ENCODE measurements around the gene FKRP. TPM values are rescaled to one million over a fixed set of nuclear protein-coding genes. Genes with fewer than 3 reads are reported as not detected.
"Not testable (repeated sequence)": the region's sequence is repeated elsewhere in the genome, so short reads cannot be mapped to it uniquely, and the experiment has no call there.

Gene FKRP
- total RNA-seq, 2 experiments from 2014 or later: 16.9 to 20.5 TPM

- H3K4me3 Mint-ChIP-seq: no peak overlapping the region
- H3K9me3 Mint-ChIP-seq: no peaks in the 10 kb centered on the region
Measured at GRCh38 chr19:46759206-46759605, 13.3 kb downstream of the FKRP start.

GRCh38 chr19:46759817-46760333 lies 14.0 kb downstream of the FKRP start:
- H3K4me1 Mint-ChIP-seq: peaks cover 7% of the 10 kb centered on the region
- H3K27me3 Mint-ChIP-seq: no peaks in the 10 kb centered on the region
- H3K4me3 Mint-ChIP-seq: no peak overlapping the region
- no peaks in the 10 kb centered on the region for H3K9me3 Mint-ChIP-seq
- ChIA-PET CTCF (no interaction called here), POLR2A (no interaction called here)
- H3K27ac Mint-ChIP-seq: no peak overlapping the region
- no peak for DNase-seq
- peaks cover 3% of the 10 kb centered on the region for H3K36me3 Mint-ChIP-seq (ENCODE audit: low read depth)

More at GRCh38 chr19:46759206-46759605, 13.3 kb downstream of the FKRP start:
- DNase-seq: no peak
- CTCF ChIA-PET: interaction anchor here (4.0 kb wide), 1 partner anchor 81 kb away, joined by 35 read pairs; no protein-coding TSS in a partner anchor
- Mint-ChIP-seq H3K27ac (no peak overlapping the region), H3K4me1 (peaks cover 7% of the 10 kb centered on the region), H3K36me3 (ENCODE audit: low read depth) (peaks cover 3% of the 10 kb centered on the region), H3K27me3 (no peaks in the 10 kb centered on the region)
- POLR2A ChIA-PET: no interaction called here

GRCh38 chr19:46760363-46760762 lies 14.5 kb downstream of the FKRP start:
- no peak overlapping the region for H3K4me3 Mint-ChIP-seq
- no peak overlapping the region for H3K27ac Mint-ChIP-seq
- POLR2A ChIA-PET: no interaction called here
- DNase-seq: no peak
- peaks cover 3% of the 10 kb centered on the region for H3K36me3 Mint-ChIP-seq (ENCODE audit: low read depth)
- no peaks in the 10 kb centered on the region for H3K9me3 Mint-ChIP-seq
- CTCF ChIA-PET: interaction anchor here (0.9 kb wide), 1 partner anchor 80 kb away, joined by 3 read pairs; no protein-coding TSS in a partner anchor
- H3K27me3 Mint-ChIP-seq: no peaks in the 10 kb centered on the region
- peaks cover 5% of the 10 kb centered on the region for H3K4me1 Mint-ChIP-seq

- H3K27me3 Mint-ChIP-seq; H3K36me3 Mint-ChIP-seq (ENCODE audit: low read depth); DNase-seq; H3K4me3 Mint-ChIP-seq; POLR2A ChIA-PET; H3K9me3 Mint-ChIP-seq; H3K4me1 Mint-ChIP-seq; H3K27ac Mint-ChIP-seq: not testable (repeated sequence)
- CTCF ChIA-PET: interaction anchor here (0.9 to 1.1 kb wide), 2 partner anchors 9 to 79 kb away, joined by 3 read pairs; no protein-coding TSS in a partner anchor
Measured at GRCh38 chr19:46760897-46761296, 15.0 kb downstream of the FKRP start.

GRCh38 chr19:46761418-46761831 lies 15.6 kb downstream of the FKRP start:
- ChIA-PET CTCF (interaction anchor here (0.8 to 1.1 kb wide), 2 partner anchors 8 to 79 kb away, joined by 3 read pairs; no protein-coding TSS in a partner anchor), POLR2A (no interaction called here)
- peaks cover 5% of the 10 kb centered on the region for H3K4me1 Mint-ChIP-seq
- DNase-seq: no peak
- H3K27me3 Mint-ChIP-seq: no peaks in the 10 kb centered on the region
- peaks cover 3% of the 10 kb centered on the region for H3K36me3 Mint-ChIP-seq (ENCODE audit: low read depth)
- no peak overlapping the region for H3K4me3 Mint-ChIP-seq
- no peaks in the 10 kb centered on the region for H3K9me3 Mint-ChIP-seq
- H3K27ac Mint-ChIP-seq: no peak overlapping the region

GRCh38 chr19:46762245-46762890 lies 16.5 kb downstream of the FKRP start:
- H3K36me3 Mint-ChIP-seq (ENCODE audit: low read depth): no peaks in the 10 kb centered on the region

GRCh38 chr19:46764817-46765291 lies 19.0 kb downstream of the FKRP start:
- POLR2A ChIA-PET: interaction anchor here (0.6 to 0.7 kb wide), 2 partner anchors 8 to 85 kb away, joined by 8 to 12 read pairs; no protein-coding TSS in a partner anchor
- DNase-seq: no peak
- no peaks in the 10 kb centered on the region for H3K27me3 Mint-ChIP-seq
- peaks cover 2% of the 10 kb centered on the region for H3K4me1 Mint-ChIP-seq
- H3K36me3 Mint-ChIP-seq (ENCODE audit: low read depth): no peaks in the 10 kb centered on the region
- H3K27ac Mint-ChIP-seq: no peak overlapping the region
- no peak overlapping the region for H3K4me3 Mint-ChIP-seq
- CTCF ChIA-PET: interaction anchor here (1.2 to 2.0 kb wide), 4 partner anchors 12 to 76 kb away, joined by 3 to 10 read pairs (median 5); no protein-coding TSS in a partner anchor
- no peaks in the 10 kb centered on the region for H3K9me3 Mint-ChIP-seq

More at GRCh38 chr19:46762245-46762890, 16.5 kb downstream of the FKRP start:
- no peak overlapping the region for H3K27ac Mint-ChIP-seq
- CTCF ChIA-PET: interaction anchor here (0.8 kb wide), 1 partner anchor 78 kb away, joined by 3 read pairs; no protein-coding TSS in a partner anchor
- no peak for DNase-seq
- POLR2A ChIA-PET: no interaction called here
- no peaks in the 10 kb centered on the region for H3K9me3 Mint-ChIP-seq
- H3K4me1 Mint-ChIP-seq: peaks cover 5% of the 10 kb centered on the region
- H3K4me3 Mint-ChIP-seq: no peak overlapping the region
- no peaks in the 10 kb centered on the region for H3K27me3 Mint-ChIP-seq

- H3K36me3 Mint-ChIP-seq (ENCODE audit: low read depth): no peaks in the 10 kb centered on the region
- H3K4me1 Mint-ChIP-seq: peaks cover 2% of the 10 kb centered on the region
- ChIA-PET CTCF (interaction anchor here (0.5 to 3.0 kb wide), 20 partner anchors 9 to 978 kb away, joined by 3 to 13 read pairs (median 4); partner anchors contain the start of genes DACT3 and SLC1A5), POLR2A (interaction anchor here (0.5 kb wide), 1 partner anchor 11 kb away, joined by 4 read pairs; no protein-coding TSS in a partner anchor)
- no peak overlapping the region for H3K27ac Mint-ChIP-seq
- H3K9me3 Mint-ChIP-seq: no peaks in the 10 kb centered on the region
- peak; percentile 68 for DNase-seq
- no peak overlapping the region for H3K4me3 Mint-ChIP-seq
- H3K27me3 Mint-ChIP-seq: no peaks in the 10 kb centered on the region
Measured at GRCh38 chr19:46766569-46767317, 20.9 kb downstream of the FKRP start.

- POLR2A ChIA-PET; H3K9me3 Mint-ChIP-seq; DNase-seq; H3K27me3 Mint-ChIP-seq; H3K36me3 Mint-ChIP-seq (ENCODE audit: low read depth); H3K4me3 Mint-ChIP-seq; H3K4me1 Mint-ChIP-seq; H3K27ac Mint-ChIP-seq: not testable (repeated sequence)
- CTCF ChIA-PET: interaction anchor here (0.6 kb wide), 1 partner anchor 72 kb away, joined by 3 read pairs; no protein-coding TSS in a partner anchor
Measured at GRCh38 chr19:46768746-46769145, 22.9 kb downstream of the FKRP start.

- CTCF ChIA-PET: interaction anchor here (0.7 to 1.9 kb wide), 4 partner anchors 12 to 36 kb away, joined by 3 to 6 read pairs (median 4); no protein-coding TSS in a partner anchor
- no peaks in the 10 kb centered on the region for H3K27me3 Mint-ChIP-seq
- no peak for DNase-seq
- H3K27ac Mint-ChIP-seq: no peak overlapping the region
- no peak overlapping the region for H3K4me3 Mint-ChIP-seq
- POLR2A ChIA-PET: interaction anchor here (0.5 to 0.6 kb wide), 3 partner anchors 7 to 201 kb away, joined by 5 to 10 read pairs (median 8); no protein-coding TSS in a partner anchor
- H3K9me3 Mint-ChIP-seq: no peaks in the 10 kb centered on the region
- peaks cover 22% of the 10 kb centered on the region for H3K36me3 Mint-ChIP-seq (ENCODE audit: low read depth)
- peaks cover 5% of the 10 kb centered on the region for H3K4me1 Mint-ChIP-seq
Measured at GRCh38 chr19:46772170-46773017, 26.5 kb downstream of the FKRP start.

- DNase-seq: no peak
- Mint-ChIP-seq H3K27ac (no peak overlapping the region), H3K36me3 (ENCODE audit: low read depth) (peaks cover 26% of the 10 kb centered on the region), H3K9me3 (no peaks in the 10 kb centered on the region), H3K4me1 (peaks cover 7% of the 10 kb centered on the region), H3K4me3 (no peak overlapping the region), H3K27me3 (no peaks in the 10 kb centered on the region)
- CTCF ChIA-PET: interaction anchor here (0.7 to 1.9 kb wide), 3 partner anchors 12 to 173 kb away, joined by 3 to 6 read pairs (median 3); no protein-coding TSS in a partner anchor
- POLR2A ChIA-PET: interaction anchor here (0.5 to 0.6 kb wide), 3 partner anchors 8 to 202 kb away, joined by 5 to 10 read pairs (median 8); no protein-coding TSS in a partner anchor
Measured at GRCh38 chr19:46773018-46773399, 27.2 kb downstream of the FKRP start.
